GM18951 (cell line): ENCODE results near the gene SORCS2.
"Not testable (repeated sequence)": the region's sequence is repeated elsewhere in the genome, so short reads cannot be mapped to it uniquely, and the experiment has no call there.

Experiments
- POLR2A ChIP-seq: IDR thresholded peaks from 4 replicates; pipeline ENCODE4 v1.6.1; 2011; ENCODE audit warnings: mild to moderate bottlenecking; ENCODE audit not compliant: insufficient read length, insufficient read depth; ENCODE audit errors: extremely low read depth
- in situ Hi-C: fragments of 300-500 bp; cut with MboI; formaldehyde crosslinking; loops from one replicate; pipeline ENCODE4 v1.12.0; 2022; ENCODE audit warnings: low sequenced_read_pairs, mixed read lengths, inconsistent platforms; ENCODE audit not compliant: unreplicated experiment

Gene SORCS2

DNA sequence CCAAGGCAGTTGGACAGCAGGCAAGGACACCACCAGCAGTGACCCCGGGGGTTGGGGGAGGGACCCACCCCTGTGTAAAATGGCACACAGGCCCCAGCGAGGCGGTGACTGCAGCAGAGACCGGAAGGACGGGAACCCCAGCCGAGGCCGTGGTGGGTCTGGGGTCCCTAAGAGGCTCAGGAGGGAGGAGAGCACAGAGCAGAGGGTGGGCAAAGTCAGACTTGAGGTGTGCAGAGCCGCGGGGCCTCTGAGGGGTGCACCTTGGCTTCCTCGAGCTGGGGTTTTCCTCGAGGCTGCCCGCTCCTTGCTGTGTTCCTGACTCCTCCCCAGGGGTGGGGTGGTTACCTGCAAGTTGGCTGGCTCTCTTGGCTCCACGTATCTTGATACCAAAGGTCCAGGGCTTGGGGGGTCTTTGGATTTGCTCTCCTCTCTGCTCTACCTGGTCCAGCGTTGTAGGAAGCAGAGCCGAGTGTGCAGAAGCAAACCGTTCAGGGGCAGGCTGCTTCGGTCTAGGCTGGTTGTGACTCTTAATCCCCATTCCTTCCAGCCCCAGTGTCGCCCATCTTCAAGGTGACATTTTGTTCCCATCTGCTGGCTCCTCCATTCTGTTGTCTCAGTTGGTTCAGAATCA lies 37.9 kb upstream of the SORCS2 start:
- in situ Hi-C loops = no loop called here
- no peak for TF ChIP-seq POLR2A

DNA sequence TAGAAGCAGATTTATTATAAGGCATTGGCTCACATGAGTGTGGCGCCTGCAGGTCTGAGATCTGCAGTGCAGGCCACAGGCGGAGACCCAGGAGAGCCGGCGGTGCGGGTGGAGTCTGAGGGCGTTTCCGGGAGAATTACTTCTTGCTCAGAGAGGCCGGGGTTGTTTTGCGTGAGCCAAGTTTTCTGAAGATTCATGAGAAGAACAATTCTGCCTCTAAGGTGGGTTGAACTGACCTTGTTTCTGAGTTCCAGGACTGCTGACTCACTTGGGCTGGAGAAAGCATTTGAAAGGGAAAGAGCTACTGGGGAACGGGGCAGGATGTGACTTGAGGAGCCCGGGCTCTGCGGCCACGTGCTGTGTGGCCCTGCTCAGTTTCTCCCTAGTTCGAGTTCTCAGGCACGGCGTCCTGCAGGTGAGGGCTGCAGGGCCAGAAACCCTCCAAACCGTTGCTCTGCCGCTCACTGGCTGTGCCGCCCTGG lies 36.7 kb upstream of the SORCS2 start:
- no peak for TF ChIP-seq POLR2A
- in situ Hi-C loops = no loop called here

DNA sequence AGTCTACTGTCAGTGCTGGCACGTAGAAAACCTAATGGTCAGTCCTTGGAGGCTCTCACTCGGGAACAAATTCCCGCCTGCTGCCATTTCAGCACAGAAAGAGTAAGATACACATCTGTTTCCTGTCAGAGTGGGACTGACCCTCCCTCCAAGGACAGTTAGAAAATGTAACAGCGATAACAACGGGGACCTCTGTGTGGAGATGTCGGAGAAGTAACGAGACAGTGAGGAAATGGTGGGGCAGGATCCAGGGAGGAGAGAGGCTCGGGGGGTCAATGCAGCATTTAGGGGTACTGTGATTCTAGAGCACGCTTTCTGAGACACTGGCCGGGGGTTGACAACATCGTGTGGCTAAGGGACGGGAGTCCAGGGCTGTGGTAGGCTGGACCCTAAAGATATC lies 36.0 kb upstream of the SORCS2 start:
- in situ Hi-C loops = no loop called here
- no peak for TF ChIP-seq POLR2A

DNA sequence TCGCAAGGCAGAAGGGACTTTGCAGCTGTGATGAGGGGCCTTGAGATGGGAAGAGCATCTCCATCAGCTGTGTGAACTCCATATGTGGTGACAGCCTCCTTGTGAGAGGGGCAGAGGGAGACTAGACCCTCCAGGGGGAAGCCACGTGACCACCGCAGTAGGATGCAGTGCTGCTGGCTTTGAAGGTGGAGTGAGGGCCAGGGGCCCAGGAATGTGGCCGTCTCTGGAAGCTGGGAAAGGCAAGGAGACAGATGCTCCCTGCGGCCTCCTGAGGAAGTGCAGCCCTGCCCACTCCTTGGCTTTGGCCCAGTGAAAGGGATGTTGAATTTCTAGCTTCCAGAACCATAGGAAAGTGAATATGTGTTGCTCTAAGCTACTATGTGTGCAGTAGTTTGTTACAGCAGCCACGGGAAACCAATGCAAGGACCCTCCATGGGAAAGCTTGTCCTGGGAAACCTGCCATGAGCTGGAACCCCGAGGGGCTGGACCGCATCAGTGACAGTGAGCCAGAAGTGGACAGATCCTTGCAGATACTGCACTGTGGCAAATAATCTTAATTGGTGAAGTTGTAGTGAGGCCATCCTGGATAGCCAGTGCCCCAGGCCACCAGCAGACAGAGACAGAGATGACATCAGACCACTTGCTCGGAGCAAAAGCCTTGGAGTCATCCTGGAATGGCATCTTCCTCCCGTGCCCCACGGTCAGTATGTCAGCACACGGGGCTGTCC lies 35.4 kb upstream of the SORCS2 start:
- no peak for TF ChIP-seq POLR2A
- in situ Hi-C loops = no loop called here

DNA sequence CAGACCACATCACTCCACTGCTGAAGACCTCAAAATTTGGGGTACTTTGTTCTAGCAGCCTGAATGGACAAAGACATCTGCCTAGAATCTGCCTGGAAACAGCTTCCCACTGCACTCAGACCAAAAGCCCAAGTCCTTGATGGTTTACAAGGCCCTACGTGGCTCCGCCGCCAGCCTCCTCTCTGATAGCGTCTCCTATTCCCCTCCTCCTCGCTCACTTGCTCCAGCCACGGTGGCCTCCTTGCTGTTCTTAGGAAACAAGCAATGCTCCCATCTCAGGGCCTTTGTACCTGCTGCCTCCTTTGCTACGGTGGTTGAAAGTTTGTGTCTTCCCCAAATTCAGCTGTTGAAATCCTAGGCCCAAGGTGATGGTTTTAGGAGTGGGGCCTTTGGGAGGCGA lies 34.7 kb upstream of the SORCS2 start:
- in situ Hi-C loops = no loop called here
- no peak for TF ChIP-seq POLR2A

DNA sequence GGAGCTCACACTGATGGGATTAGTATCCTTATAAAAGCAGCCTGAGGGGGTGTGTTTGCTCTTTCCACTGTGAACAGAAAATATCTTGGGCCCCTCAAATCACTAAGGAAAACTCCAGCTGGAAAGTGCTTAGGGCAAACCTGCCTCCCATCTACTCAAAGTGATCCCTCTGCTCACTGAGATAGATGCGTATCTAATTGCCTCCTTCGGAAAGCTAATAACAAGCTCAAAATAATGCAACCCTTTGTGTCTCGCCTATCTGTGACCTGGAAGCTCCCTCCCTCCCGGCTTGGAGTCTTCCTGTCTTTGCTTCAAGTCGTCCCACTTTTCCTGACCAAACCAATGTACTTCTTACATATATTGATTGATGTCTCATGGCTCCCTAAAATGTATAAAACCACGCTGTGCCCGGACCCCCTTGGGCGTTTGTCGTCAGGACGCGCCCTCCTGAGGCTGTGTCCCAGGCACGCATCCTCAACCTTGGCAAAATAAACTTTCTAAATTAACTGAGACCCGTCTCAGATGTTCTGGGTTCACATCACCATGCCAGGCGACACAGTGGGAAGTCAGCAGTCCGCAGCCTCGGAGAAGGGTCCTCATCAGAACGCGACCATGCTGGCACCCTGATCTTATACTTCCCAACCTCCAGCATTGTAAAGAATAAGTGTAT lies 34.1 kb upstream of the SORCS2 start:
- no peak for TF ChIP-seq POLR2A
- in situ Hi-C loops = no loop called here

DNA sequence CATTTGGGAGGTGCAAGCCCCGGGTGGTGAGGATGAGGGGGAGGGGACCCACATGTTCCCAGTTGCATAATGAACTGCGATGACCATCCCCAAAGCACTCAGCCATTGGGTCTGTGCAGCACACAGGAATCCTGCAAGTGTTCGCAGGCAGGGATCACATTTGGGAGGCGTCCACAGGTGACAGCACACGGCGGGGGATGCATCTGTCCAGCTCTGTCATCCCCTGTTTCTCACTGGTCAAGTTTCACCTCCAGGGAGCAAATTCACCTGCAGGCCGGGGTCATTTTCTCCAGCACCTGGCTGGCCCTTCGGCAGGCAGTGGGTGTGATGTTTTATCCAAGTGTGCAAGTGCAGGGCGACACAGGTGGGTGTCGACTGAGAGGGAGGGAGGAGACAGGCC lies 33.3 kb upstream of the SORCS2 start:
- in situ Hi-C loops = no loop called here
- TF ChIP-seq POLR2A = no peak

DNA sequence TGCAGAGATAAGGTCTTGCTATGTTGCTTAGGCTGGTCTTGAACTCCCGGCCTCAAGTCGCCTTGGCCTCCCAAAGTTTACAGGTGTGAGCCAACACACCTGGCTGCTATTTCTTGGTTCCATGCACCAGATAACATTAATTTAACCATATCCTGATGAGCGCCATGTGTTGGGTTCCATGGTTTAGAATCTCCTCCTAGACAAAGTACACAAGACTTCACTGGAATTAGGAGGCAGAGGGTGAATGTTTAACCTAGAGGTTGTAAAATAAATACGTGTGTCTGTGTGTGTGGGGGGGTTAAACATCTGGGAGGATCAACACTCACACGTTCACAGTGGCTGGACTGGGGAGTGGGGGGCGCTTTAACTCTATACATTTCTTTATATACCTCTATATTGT lies 32.4 kb upstream of the SORCS2 start:
- no peak for TF ChIP-seq POLR2A
- in situ Hi-C loops = no loop called here

DNA sequence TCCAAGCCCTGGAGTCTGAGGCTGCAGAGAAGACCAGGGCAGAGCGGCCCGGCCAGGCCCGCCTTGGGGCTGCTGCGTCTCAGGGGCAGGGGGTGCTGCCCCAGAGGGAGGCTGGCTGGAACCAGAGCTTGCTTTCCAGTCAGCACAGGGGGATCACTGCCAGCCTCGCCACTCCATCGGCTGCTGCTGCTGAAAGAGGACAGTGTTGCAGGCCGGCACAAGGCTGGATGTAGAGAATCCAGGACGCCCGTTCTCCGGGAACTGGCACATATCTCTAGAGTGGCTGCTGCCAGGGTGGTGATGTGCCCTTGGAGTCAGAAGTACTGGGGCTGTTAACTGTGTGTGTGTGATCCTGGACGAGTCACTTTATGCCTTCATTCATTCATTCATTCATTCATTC lies 31.9 kb upstream of the SORCS2 start:
- no peak for TF ChIP-seq POLR2A
- in situ Hi-C loops = no loop called here

DNA sequence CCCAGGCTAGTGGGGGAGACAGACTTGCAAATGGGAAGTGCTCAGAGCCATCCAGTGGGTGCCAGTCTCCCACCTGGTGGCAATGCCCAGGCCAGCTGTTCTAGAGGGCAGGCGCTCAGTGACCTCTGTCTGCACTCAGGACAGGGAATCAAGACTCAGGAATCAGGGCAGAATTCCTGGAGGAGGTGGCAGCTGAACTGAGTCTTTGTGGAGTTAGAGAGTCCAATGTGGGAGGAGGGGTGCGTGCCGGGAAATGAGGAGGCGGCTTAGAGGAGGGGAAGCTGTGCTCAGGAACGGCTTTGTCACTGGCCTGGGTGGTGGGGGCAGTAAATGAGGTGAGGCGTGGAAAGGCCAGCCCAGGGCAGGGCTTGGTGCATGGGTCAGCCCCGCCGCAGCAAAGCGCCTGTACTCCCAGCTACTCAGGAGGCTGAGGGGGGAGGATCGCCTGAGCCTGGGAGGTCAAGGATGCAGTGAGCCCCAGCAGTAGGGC lies 31.3 kb upstream of the SORCS2 start:
- in situ Hi-C loops = no loop called here
- TF ChIP-seq POLR2A = no peak

DNA sequence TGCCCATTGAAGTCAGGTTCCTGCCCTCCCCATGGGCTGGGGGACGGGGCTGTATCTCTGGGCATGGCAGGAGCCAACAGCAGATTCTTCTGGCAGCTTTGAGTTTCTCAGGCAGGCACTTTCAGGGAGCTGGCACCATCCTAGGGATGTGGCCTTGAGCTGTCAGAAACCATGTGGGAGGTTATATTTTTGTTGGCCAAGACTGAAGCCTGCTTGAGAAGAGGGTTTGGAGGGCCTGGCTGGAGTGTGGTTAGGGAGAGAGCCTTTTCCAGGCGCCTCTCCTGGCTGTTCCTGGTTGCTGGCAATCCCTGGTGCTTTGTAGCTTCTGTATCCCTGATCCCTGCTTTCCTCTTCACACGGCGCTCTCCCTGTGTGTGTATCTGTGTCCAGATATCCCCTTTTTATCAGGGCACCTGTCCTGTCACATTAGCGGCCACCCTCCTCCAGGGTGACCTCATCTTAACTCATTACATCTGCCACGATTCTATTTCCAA lies 30.6 kb upstream of the SORCS2 start:
- in situ Hi-C loops = no loop called here
- TF ChIP-seq POLR2A = no peak

DNA sequence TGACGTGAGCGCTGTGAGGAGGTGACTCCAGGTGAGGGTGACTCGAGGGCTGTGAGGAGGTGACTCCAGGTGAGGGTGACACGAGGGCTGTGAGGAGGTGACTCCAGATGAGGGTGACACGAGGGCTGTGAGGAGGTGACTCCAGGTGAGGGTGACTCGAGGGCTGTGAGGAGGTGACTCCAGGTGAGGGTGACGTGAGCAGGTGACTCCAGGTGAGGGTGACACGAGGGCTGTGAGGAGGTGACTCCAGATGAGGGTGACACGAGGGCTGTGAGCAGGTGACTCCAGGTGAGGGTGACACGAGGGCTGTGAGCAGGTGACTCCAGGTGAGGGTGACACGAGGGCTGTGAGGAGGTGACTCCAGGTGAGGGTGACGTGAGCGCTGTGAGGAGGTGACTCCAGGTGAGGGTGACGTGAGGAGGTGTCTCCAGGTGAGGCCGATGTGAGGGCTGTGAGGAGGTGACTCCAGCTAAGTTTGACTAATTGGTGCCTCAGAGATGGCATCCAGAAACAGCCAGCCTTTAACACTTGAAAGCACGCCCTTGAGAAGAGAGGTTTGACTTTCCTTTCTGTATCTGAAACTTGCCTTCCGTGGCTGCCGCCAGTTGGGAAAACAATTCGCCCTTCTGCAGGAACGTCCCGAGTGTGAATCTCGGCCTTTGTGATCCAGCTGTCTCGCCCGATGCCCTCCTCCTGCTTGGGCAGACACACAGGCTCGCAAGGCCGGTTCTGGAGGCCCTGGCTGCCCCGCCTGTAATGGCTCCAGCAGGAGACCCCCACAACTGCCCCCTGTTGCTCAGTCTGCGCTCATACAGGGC lies 27.1 kb upstream of the SORCS2 start:
- in situ Hi-C loops = not testable (repeated sequence)

DNA sequence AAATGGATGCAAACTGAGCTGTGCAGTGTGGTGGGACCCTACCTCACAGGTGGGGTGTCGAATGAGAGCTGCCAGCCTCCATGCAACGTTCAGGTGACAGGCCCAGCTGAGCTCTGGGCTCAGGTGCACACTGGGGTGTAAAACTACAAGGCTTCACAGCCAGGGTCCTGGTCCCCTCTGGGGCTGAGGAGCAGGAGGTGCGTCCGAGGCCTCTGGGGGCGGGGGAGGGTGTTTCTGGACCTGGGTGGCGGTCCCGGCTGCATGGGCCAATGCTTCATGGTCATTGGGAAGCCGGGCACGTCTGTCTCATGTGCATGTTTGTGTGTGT lies 26.5 kb upstream of the SORCS2 start:
- no peak for TF ChIP-seq POLR2A
- in situ Hi-C loops = no loop called here
